HG03064 (cell line): ENCODE results near the gene ZNF609.
"Not testable (repeated sequence)": the region's sequence is repeated elsewhere in the genome, so short reads cannot be mapped to it uniquely, and the experiment has no call there.

Experiments used
- ATAC-seq: cut with Tn5 transposase; IDR thresholded peaks from one replicate; pipeline ENCODE4 v1.9.1; 2021; ENCODE audit warnings: low read depth; ENCODE audit not compliant: unreplicated experiment

The ZNF609 gene

GRCh38 chr15:64580696-64581407, 120.5 kb downstream of the ZNF609 start:
- ATAC-seq: no peak

GRCh38 chr15:64581408-64581761, 121.0 kb downstream of the ZNF609 start:
- no peak for ATAC-seq

- no peak for ATAC-seq
These were observed 121.8 kb downstream of the ZNF609 start for GRCh38 chr15:64582202-64582601.

- no peak for ATAC-seq
These were observed 123.1 kb downstream of the ZNF609 start for GRCh38 chr15:64583519-64583918.

GRCh38 chr15:64583983-64584382, 123.6 kb downstream of the ZNF609 start:
- ATAC-seq: no peak

GRCh38 chr15:64586259-64586870, 126.0 kb downstream of the ZNF609 start:
- ATAC-seq: no peak

- no peak for ATAC-seq
These were observed 126.6 kb downstream of the ZNF609 start for GRCh38 chr15:64586984-64587383.

GRCh38 chr15:64589435-64590084, 129.2 kb downstream of the ZNF609 start:
- ATAC-seq: no peak

- not testable (repeated sequence) for ATAC-seq
These were observed 132.5 kb downstream of the ZNF609 start for GRCh38 chr15:64592845-64593244.

- ATAC-seq: no peak
These were observed 136.5 kb downstream of the ZNF609 start for GRCh38 chr15:64596701-64597476.

GRCh38 chr15:64597477-64597822, 137.1 kb downstream of the ZNF609 start:
- no peak for ATAC-seq

GRCh38 chr15:64599226-64599625, 138.8 kb downstream of the ZNF609 start:
- ATAC-seq: no peak

- ATAC-seq: no peak
These were observed 139.3 kb downstream of the ZNF609 start for GRCh38 chr15:64599716-64600115.

- no peak for ATAC-seq
These were observed 140.4 kb downstream of the ZNF609 start for GRCh38 chr15:64600794-64601193.

GRCh38 chr15:64604319-64604718, 143.9 kb downstream of the ZNF609 start:
- no peak for ATAC-seq

GRCh38 chr15:64607416-64607815, 147.0 kb downstream of the ZNF609 start:
- not testable (repeated sequence) for ATAC-seq

- no peak for ATAC-seq
These were observed 150.0 kb downstream of the ZNF609 start for GRCh38 chr15:64610257-64610919.

GRCh38 chr15:64611085-64611725, 150.8 kb downstream of the ZNF609 start:
- no peak for ATAC-seq

- ATAC-seq: no peak
These were observed 154.1 kb downstream of the ZNF609 start for GRCh38 chr15:64614519-64614918.

- no peak for ATAC-seq
These were observed 157.3 kb downstream of the ZNF609 start for GRCh38 chr15:64617727-64618126.
